Measurements from ENCODE around the gene MCM9. TPM values are rescaled to one million over a fixed set of nuclear protein-coding genes. Genes with fewer than 3 reads are reported as not detected.
A peak's percentile ranks its signal among the peaks of the same experiment; 100 is the strongest.

MCM9 gene
- polyA plus RNA-seq, 6 donors from 2014 or later, result 15.2 to 39.9 (median 22.3) TPM

DNA sequence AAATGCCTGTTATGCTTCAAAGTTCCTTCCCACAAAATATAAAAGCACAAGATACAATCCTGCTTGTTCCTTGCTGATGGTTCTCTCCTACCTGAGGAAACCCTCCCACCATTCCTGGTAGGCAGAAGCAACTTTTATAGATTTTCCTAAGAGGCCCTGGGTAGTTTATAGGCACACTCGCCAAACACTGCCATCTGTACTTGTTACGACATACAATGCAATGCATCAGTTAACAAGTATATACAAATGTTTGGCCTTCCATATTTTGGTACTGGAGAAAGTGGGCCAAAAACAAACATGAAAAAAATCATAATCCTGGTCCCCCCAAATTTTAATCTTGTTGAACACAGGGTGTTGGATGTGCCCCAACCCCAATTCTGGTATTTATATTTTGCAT lies 16.6 kb downstream of the MCM9 start:
- peaks cover 0 to 6% (median 3%) of the 10 kb centered on the region in 3 donors for H3K4me1 Mint-ChIP-seq
- H3K27me3 Mint-ChIP-seq, result no peaks in the 10 kb centered on the region
- peaks cover 26 to 37% of the 10 kb centered on the region in 2 donors for H3K36me3 Mint-ChIP-seq
- H3K4me3 Mint-ChIP-seq, result no peak overlapping the region
- DNase-seq (no peak), ATAC-seq (ENCODE audit: low read depth in 2 of 2) (no peak)
- no peaks in the 10 kb centered on the region for H3K9me3 Mint-ChIP-seq
- H3K27ac Mint-ChIP-seq, result peak overlapping the region in 1 of 6 donors; percentile 50

DNA sequence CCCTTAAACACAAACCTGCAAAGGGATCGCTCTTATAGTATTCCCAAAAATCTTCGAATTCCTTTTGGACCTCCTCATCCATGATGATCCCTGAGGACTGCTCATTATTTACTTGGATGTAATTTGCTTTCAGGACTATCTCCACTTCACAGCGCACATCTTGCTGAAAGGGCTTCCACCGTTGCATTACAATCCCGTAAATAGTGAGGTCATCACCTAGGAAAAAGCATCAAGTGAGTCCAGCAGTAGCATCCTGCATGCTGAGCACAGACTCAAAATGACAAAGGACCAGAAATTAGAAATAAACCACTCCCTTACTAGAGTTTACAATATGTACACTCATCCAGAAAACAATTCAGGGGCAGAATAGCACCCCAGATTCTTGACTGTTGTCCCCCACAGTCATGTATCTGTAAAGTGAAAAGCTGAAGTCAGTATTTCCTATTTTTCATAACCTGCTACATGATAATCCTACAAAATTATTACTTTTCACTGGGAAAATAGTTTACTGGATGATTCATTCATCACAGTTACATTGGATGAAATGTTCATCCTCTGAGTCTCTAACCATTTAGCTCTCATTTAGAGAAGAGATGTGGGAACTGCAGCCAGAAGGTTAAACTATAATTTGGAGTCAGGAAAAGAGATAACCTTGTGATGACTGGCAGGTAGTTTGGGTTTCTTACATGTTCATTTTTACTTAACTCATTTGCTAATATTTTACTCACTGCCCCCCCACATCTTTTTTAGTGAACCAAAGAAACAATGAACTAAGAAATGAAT lies 17.2 kb downstream of the MCM9 start:
- Mint-ChIP-seq H3K36me3 (peaks cover 25 to 37% of the 10 kb centered on the region in 2 donors), H3K27me3 (no peaks in the 10 kb centered on the region), H3K9me3 (no peaks in the 10 kb centered on the region), H3K4me3 (no peak overlapping the region), H3K4me1 (peaks cover 0 to 6% (median 3%) of the 10 kb centered on the region in 3 donors), H3K27ac (peak overlapping the region in 1 of 6 donors; percentile 50)
- ATAC-seq (ENCODE audit: low read depth in 2 of 2) (no peak), DNase-seq (no peak)

DNA sequence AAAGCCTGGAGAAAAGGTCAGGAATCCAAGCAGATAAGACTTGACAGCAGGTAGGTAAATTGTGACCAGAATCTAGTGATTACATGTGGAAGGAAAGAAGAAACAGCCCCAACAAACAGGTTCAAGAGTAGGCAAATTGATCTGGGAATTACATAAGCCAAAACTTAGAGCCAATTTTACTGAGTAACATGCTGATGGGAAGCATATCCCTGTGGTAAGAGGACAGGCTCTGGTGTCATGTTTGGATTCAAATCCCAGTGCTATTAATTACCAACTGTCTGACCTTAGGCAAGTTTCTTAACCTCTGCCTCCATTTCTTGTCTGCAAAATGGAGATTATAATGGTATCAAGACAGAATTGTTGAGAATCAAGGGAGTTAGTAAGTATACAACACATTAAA lies 20.4 kb downstream of the MCM9 start:
- Mint-ChIP-seq H3K36me3 (peaks cover 14 to 21% of the 10 kb centered on the region in 2 donors), H3K4me1 (peaks cover 0 to 6% (median 3%) of the 10 kb centered on the region in 3 donors), H3K27me3 (no peaks in the 10 kb centered on the region), H3K27ac (peak overlapping the region in 1 of 6 donors; percentile 6), H3K4me3 (no peak overlapping the region), H3K9me3 (no peaks in the 10 kb centered on the region)
- ATAC-seq (ENCODE audit: low read depth in 2 of 2), result no peak
- no peak for DNase-seq

DNA sequence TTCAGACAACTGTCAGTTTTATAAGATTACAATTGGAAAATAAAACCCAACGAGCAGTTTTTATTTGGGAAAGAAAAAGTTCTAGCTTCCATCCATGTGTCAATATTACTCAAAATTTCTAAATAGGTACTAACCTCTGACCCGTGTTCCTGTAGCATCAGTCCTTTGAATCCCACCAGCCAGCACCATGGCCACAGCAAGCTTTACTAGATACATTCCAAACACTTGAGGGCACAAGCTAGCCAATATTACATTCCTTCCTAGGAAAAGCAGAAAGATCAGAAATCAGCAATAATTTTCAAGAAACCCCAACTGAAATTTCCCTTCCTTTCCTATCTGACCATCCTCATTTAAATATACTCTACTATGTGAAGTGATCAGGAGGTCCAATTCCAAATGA lies 21.8 kb downstream of the MCM9 start:
- Mint-ChIP-seq H3K4me3 (no peak overlapping the region), H3K36me3 (peaks cover 14 to 21% of the 10 kb centered on the region in 2 donors), H3K27ac (peak overlapping the region in 1 of 6 donors; percentile 30), H3K27me3 (no peaks in the 10 kb centered on the region), H3K9me3 (no peaks in the 10 kb centered on the region), H3K4me1 (peaks cover 0 to 6% (median 3%) of the 10 kb centered on the region in 3 donors)
- no peak for DNase-seq
- no peak for ATAC-seq (ENCODE audit: low read depth in 2 of 2)

DNA sequence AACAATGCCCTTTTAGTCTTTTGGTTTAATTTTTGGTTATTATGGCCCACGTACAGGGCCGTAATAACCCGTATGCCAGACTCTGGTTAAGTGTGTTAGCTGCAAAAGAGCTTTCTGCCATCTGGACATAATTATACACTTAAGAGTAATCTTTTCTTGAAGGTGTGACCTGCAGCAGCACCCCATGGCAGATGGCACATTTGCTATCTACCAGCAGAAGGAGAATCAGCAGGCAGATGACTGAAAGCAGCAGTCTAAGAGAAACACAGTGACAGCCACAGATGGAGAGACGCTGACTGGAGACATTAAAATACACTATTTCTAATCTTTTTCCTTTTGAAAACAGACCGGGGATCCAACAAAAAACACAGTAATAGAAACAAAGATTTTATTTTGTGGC lies 22.3 kb downstream of the MCM9 start:
- no peak for ATAC-seq (ENCODE audit: low read depth in 2 of 2)
- Mint-ChIP-seq H3K4me1 (peaks cover 0 to 6% (median 3%) of the 10 kb centered on the region in 3 donors), H3K9me3 (no peaks in the 10 kb centered on the region), H3K27ac (peak overlapping the region in 2 of 6 donors; percentile 16 to 42), H3K4me3 (no peak overlapping the region), H3K27me3 (no peaks in the 10 kb centered on the region), H3K36me3 (peaks cover 14 to 18% of the 10 kb centered on the region in 2 donors)
- DNase-seq, result no peak

DNA sequence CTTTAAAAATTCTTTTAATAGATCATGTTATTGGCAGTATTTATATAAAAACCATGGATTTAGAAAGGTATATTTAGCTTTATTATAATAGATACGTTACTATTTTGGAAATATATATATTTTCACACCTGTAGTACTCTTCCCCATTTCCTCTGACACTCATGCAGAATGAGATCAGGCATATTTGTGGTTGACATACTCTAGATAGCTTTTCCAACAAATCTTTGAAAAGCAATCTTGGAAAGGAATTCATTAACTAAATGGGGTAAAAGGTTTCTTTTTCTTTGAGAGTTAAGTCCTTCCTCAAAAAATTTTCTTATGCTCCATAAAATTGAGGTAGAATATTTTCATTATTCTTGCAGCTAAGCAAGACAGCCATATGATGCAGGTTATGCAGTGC lies 26.5 kb downstream of the MCM9 start:
- Mint-ChIP-seq H3K4me3 (no peak overlapping the region), H3K27me3 (no peaks in the 10 kb centered on the region), H3K36me3 (peaks cover 10 to 17% of the 10 kb centered on the region in 2 donors)

DNA sequence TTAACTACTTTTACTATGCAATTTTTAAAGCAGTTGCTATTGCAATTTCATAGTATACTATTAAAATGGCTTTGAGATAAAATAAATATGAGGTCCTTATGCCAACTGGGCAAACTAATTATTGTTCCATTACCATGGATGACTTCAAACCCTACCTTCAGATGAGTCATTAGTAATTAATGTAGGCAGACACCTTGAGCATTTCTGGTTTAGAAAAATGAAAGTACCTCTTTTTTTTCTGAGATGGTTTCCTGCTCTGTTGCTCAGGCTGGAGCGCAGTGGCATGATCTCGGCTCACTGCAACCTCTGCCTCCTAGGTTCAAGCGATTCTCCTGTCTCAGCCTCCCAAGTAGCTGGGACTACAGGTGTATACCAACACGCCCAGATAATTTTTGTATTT lies 29.1 kb downstream of the MCM9 start:
- Mint-ChIP-seq H3K36me3 (peaks cover 16% of the 10 kb centered on the region in 2 donors), H3K27me3 (no peaks in the 10 kb centered on the region), H3K9me3 (no peaks in the 10 kb centered on the region), H3K27ac (peak overlapping the region in 1 of 6 donors; percentile 57), H3K4me3 (no peak overlapping the region), H3K4me1 (peaks cover 12 to 15% (median 12%) of the 10 kb centered on the region in 3 donors)
- DNase-seq, result no peak
- no peak for ATAC-seq (ENCODE audit: low read depth in 2 of 2)

More for the DNA sequence above, 26.5 kb downstream of the MCM9 start:
- H3K4me1 Mint-ChIP-seq, result peaks cover 3 to 4% (median 3%) of the 10 kb centered on the region in 3 donors
- DNase-seq (no peak), ATAC-seq (ENCODE audit: low read depth in 2 of 2) (no peak)
- no peaks in the 10 kb centered on the region for H3K9me3 Mint-ChIP-seq
- no peak overlapping the region for H3K27ac Mint-ChIP-seq

DNA sequence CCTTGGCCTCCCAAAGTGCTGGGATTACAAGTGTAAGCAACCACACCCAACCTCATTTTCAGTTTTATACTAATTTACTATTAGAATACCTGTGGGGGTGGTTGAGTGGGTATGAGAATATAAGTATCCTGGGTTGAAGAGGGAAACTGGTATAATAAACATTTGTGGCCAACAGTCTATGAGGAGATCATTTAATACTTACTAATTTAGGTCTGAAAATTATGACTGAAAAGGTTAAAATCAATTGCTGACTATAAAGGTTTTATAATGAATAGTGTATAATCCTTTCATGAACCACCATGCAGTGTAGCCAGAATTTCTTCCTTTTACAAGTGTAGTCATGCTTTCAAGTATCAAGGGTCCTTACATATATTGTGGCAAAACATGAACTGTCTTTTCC lies 29.9 kb downstream of the MCM9 start:
- ATAC-seq (ENCODE audit: low read depth in 2 of 2), result no peak
- H3K27me3 Mint-ChIP-seq, result no peaks in the 10 kb centered on the region
- DNase-seq, result no peak
- H3K27ac Mint-ChIP-seq, result peak overlapping the region in 1 of 6 donors; percentile 82
- no peaks in the 10 kb centered on the region for H3K9me3 Mint-ChIP-seq
- H3K4me3 Mint-ChIP-seq, result no peak overlapping the region
- peaks cover 16% of the 10 kb centered on the region in 2 donors for H3K36me3 Mint-ChIP-seq
- H3K4me1 Mint-ChIP-seq, result peaks cover 17 to 22% (median 19%) of the 10 kb centered on the region in 3 donors

DNA sequence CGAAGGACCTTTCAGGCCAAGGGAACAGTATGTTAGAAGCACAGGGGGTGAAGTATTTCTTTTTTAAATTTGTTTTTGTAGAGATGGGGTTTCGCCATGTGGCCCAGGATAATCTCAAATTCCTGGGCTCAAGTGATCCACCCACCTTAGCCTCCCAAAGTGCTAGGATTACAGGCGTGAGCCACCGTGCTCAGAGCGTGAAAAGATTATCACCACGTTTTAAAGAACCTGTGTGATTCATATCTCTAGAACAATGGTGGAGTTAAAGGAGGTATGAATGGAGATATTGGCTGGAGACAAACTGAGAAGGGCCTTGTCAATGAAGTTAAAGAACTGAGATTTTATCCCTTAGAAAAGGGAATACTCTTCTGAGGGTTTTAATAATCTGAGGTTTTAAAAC lies 31.3 kb downstream of the MCM9 start:
- DNase-seq, result no peak
- no peak overlapping the region for H3K27ac Mint-ChIP-seq
- H3K36me3 Mint-ChIP-seq, result peaks cover 16% of the 10 kb centered on the region in 2 donors
- no peaks in the 10 kb centered on the region for H3K9me3 Mint-ChIP-seq
- H3K4me1 Mint-ChIP-seq, result peaks cover 28 to 33% (median 29%) of the 10 kb centered on the region in 3 donors
- ATAC-seq (ENCODE audit: low read depth in 2 of 2), result no peak
- H3K27me3 Mint-ChIP-seq, result no peaks in the 10 kb centered on the region
- H3K4me3 Mint-ChIP-seq, result no peak overlapping the region

DNA sequence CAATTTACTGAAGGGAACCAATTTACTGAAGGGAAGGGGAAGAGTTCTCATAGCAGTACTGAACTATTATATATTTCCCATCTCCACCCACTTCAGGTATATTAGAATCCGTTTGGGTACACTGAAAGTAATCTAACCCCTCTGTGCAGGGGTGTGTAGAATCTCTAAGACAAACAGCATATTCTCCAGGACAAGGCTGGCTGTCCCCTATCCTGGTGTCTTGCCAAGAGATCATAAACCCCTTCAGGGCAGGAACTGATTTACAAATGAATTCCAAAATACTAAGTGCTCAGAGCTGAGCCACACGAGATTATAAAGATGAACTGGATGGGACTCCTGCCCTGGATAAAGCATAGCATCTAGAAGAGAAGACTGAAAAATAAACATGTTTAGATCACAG lies 31.8 kb downstream of the MCM9 start:
- Mint-ChIP-seq H3K4me3 (no peak overlapping the region), H3K9me3 (no peaks in the 10 kb centered on the region), H3K4me1 (peaks cover 29 to 35% (median 30%) of the 10 kb centered on the region in 3 donors), H3K27ac (peak overlapping the region in 2 of 6 donors; percentile 51 to 57), H3K36me3 (peaks cover 16% of the 10 kb centered on the region in 2 donors), H3K27me3 (no peaks in the 10 kb centered on the region)
- no peak for DNase-seq
- no peak for ATAC-seq (ENCODE audit: low read depth in 2 of 2)

DNA sequence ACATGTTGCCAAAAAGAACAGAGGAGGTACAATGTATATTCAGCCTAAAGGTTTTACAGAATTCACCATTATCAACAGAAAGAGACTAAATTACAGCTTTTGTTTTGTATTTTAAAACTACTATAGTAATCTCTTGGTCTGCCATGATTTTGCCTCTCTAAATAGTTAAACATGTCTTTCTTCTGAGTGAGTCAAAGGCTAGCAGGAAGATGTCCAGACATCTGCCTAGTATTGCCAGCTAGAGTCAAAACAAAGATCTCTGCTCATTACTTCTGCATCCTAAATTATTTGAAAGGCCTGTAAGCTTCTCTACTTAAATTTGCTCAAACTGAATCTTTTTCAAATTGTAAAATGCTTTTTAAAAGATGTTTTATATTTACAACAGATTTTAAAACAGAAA lies 32.2 kb downstream of the MCM9 start:
- no peak overlapping the region for H3K27ac Mint-ChIP-seq
- H3K4me3 Mint-ChIP-seq, result no peak overlapping the region

DNA sequence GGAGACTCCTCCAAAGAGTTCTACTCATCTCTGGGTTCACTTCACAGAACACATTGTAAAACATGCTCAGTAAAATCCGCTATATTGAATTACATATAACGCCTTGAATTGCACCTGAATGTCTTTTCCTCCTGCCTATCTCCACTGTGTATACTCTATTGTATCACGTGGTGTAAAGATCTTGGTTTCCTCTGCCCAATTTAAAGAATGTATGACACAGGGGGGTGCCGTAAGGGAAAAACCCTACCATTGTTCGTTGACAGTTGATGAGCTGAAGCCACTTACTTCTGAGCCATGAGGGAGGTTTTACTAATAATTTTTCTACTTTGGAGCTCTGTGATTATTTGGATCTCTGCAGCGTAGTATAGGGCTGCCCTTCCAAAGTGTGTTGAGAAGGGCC lies 35.0 kb downstream of the MCM9 start:
- no peaks in the 10 kb centered on the region for H3K27me3 Mint-ChIP-seq
- H3K36me3 Mint-ChIP-seq, result peaks cover 11 to 16% of the 10 kb centered on the region in 2 donors
- no peak for ATAC-seq (ENCODE audit: low read depth in 2 of 2)
- H3K4me1 Mint-ChIP-seq, result peaks cover 30 to 41% (median 39%) of the 10 kb centered on the region in 3 donors
- DNase-seq, result no peak
- H3K4me3 Mint-ChIP-seq, result no peak overlapping the region
- no peak overlapping the region for H3K27ac Mint-ChIP-seq
- no peaks in the 10 kb centered on the region for H3K9me3 Mint-ChIP-seq

More for the DNA sequence above, 32.2 kb downstream of the MCM9 start:
- Mint-ChIP-seq H3K9me3 (no peaks in the 10 kb centered on the region), H3K27me3 (no peaks in the 10 kb centered on the region), H3K36me3 (peaks cover 16% of the 10 kb centered on the region in 2 donors), H3K4me1 (peaks cover 30 to 38% (median 33%) of the 10 kb centered on the region in 3 donors)
- DNase-seq (no peak), ATAC-seq (ENCODE audit: low read depth in 2 of 2) (no peak)

DNA sequence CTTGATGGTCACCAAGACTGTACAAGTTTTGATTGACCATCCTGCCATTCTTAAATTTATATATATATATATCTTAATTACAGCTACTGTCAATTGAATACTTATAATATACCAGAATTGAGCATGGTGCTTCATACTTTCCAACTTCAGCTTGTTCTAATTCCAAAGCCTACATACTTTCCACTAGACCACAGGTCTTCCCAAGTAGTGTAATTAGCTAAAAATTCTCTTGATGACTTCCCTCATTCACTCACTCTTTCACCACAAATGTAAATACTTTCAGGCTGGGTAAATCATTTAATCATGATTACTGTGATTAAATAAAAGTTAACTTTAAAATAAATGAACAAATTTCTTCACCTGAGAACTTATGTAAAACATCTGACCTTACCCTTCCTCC lies 37.6 kb downstream of the MCM9 start:
- peaks cover 42 to 47% (median 42%) of the 10 kb centered on the region in 3 donors for H3K4me1 Mint-ChIP-seq
- DNase-seq (no peak), ATAC-seq (ENCODE audit: low read depth in 2 of 2) (no peak)
- H3K9me3 Mint-ChIP-seq, result no peaks in the 10 kb centered on the region
- peaks cover 0 to 9% of the 10 kb centered on the region in 2 donors for H3K36me3 Mint-ChIP-seq
- H3K27me3 Mint-ChIP-seq, result no peaks in the 10 kb centered on the region
- H3K27ac Mint-ChIP-seq, result no peak overlapping the region
- peak overlapping the region in 2 of 8 donors; percentile 52 to 63 for H3K4me3 Mint-ChIP-seq

Data from naive B cell (primary cell).